ENCODE data around the gene SORCS2.

The SORCS2 gene

GRCh38 chr4:7645158-7645557, 452.8 kb downstream of the SORCS2 start:
- in situ Hi-C loops (cut with MboI; ENCODE audit: low pct_unique_long_range_greater_than_20kb, low sequenced_read_pairs, unreplicated experiment) = no loop called here
- TF ChIP-seq CTCF (IDR thresholded peaks at IDR 0.05; ENCODE audit: extremely low read depth, insufficient read depth, missing control alignments) = no peak
- no peak for DNase-seq (ENCODE audit: low spot score)

- in situ Hi-C loops (cut with MboI; ENCODE audit: low pct_unique_long_range_greater_than_20kb, low sequenced_read_pairs, unreplicated experiment) = no loop called here
- no peak for DNase-seq (ENCODE audit: low spot score)
- no peak for TF ChIP-seq CTCF (IDR thresholded peaks at IDR 0.05; ENCODE audit: extremely low read depth, insufficient read depth, missing control alignments)
Measured at GRCh38 chr4:7645956-7646355, 453.6 kb downstream of the SORCS2 start.

- no peak for DNase-seq (ENCODE audit: low spot score)
- in situ Hi-C loops (cut with MboI; ENCODE audit: low pct_unique_long_range_greater_than_20kb, low sequenced_read_pairs, unreplicated experiment) = no loop called here
- no peak for TF ChIP-seq CTCF (IDR thresholded peaks at IDR 0.05; ENCODE audit: extremely low read depth, insufficient read depth, missing control alignments)
Measured at GRCh38 chr4:7646384-7647061, 454.2 kb downstream of the SORCS2 start.

GRCh38 chr4:7647186-7647585, 454.8 kb downstream of the SORCS2 start:
- in situ Hi-C loops (cut with MboI; ENCODE audit: low pct_unique_long_range_greater_than_20kb, low sequenced_read_pairs, unreplicated experiment) = no loop called here
- DNase-seq (ENCODE audit: low spot score) = no peak
- no peak for TF ChIP-seq CTCF (IDR thresholded peaks at IDR 0.05; ENCODE audit: extremely low read depth, insufficient read depth, missing control alignments)

- TF ChIP-seq CTCF (IDR thresholded peaks at IDR 0.05; ENCODE audit: extremely low read depth, insufficient read depth, missing control alignments) = no peak
- no peak for DNase-seq (ENCODE audit: low spot score)
- in situ Hi-C loops (cut with MboI; ENCODE audit: low pct_unique_long_range_greater_than_20kb, low sequenced_read_pairs, unreplicated experiment) = no loop called here
Measured at GRCh38 chr4:7647600-7648543, 455.5 kb downstream of the SORCS2 start.

GRCh38 chr4:7648544-7649395, 456.4 kb downstream of the SORCS2 start:
- TF ChIP-seq CTCF (IDR thresholded peaks at IDR 0.05; ENCODE audit: extremely low read depth, insufficient read depth, missing control alignments) = no peak
- DNase-seq (ENCODE audit: low spot score) = no peak
- in situ Hi-C loops (cut with MboI; ENCODE audit: low pct_unique_long_range_greater_than_20kb, low sequenced_read_pairs, unreplicated experiment) = no loop called here
